H9 (cell line): ENCODE results near the gene SEMA3D. TPM values are rescaled to one million over a fixed set of nuclear protein-coding genes. Genes with fewer than 3 reads are reported as not detected.

Experiments used
- DNase-seq: peaks from one replicate; pipeline ENCODE4 v3.0.0-alpha.2; 2017
- H2AFZ ChIP-seq: one replicate; pipeline ENCODE4 v1.6.1; 2013; ENCODE audit warnings: mild to moderate bottlenecking, low read length, control low read depth, moderate library complexity
- H2AK5ac ChIP-seq: 2 replicates; pipeline ENCODE4 v1.6.1; 2013; ENCODE audit warnings: low read length, control low read depth, mixed read lengths; ENCODE audit not compliant: insufficient read length
- H2BK120ac ChIP-seq: one replicate; pipeline ENCODE4 v1.6.1; 2013; ENCODE audit warnings: low read depth, mild to moderate bottlenecking, low read length, control low read depth, inconsistent platforms; ENCODE audit not compliant: poor library complexity, severe bottlenecking
- H2BK12ac ChIP-seq: 2 replicates; pipeline ENCODE4 v1.6.1; 2013; ENCODE audit warnings: low read length, control low read depth, mixed read lengths, low read depth; ENCODE audit not compliant: insufficient read length
- H2BK15ac ChIP-seq: 2 replicates; pipeline ENCODE4 v1.6.1; 2013; ENCODE audit warnings: low read depth, low read length, control low read depth
- H2BK20ac ChIP-seq: one replicate; pipeline ENCODE4 v1.6.1; 2013; ENCODE audit warnings: low read depth, mild to moderate bottlenecking, low read length, control low read depth, inconsistent platforms; ENCODE audit not compliant: poor library complexity, severe bottlenecking
- H2BK5ac ChIP-seq: 2 replicates; pipeline ENCODE4 v1.6.1; 2013; ENCODE audit warnings: low read length, control low read depth, mixed read lengths; ENCODE audit not compliant: insufficient read length
- H3K14ac ChIP-seq: 2 replicates; pipeline ENCODE4 v1.6.1; 2013; ENCODE audit warnings: low read length, control low read depth; ENCODE audit not compliant: insufficient read depth
- H3K18ac ChIP-seq: 2 replicates; pipeline ENCODE4 v1.6.1; 2013; ENCODE audit warnings: low read depth, mild to moderate bottlenecking, mixed read lengths, low read length, control low read depth; ENCODE audit not compliant: insufficient read length
- H3K23ac ChIP-seq: 2 replicates; pipeline ENCODE4 v1.6.1; 2013; ENCODE audit warnings: low read length, control low read depth, mixed read lengths, low read depth; ENCODE audit not compliant: insufficient read length
- H3K23me2 ChIP-seq: 2 replicates; pipeline ENCODE4 v1.6.1; 2013; ENCODE audit warnings: low read depth, mild to moderate bottlenecking, mixed read lengths, low read length, control low read depth; ENCODE audit not compliant: insufficient read length, poor library complexity, severe bottlenecking
- H3K27ac ChIP-seq: 2 replicates; pipeline ENCODE4 v1.5.1; 2013; ENCODE audit warnings: low read length, control low read depth, mixed read lengths, low read depth; ENCODE audit not compliant: insufficient read length
- H3K27me3 ChIP-seq: 2 replicates; pipeline ENCODE4 v1.6.1; 2013; ENCODE audit warnings: low read length, control low read depth, inconsistent platforms; ENCODE audit not compliant: insufficient read depth
- H3K4ac ChIP-seq: 2 replicates; pipeline ENCODE4 v1.6.1; 2013; ENCODE audit warnings: low read depth, mild to moderate bottlenecking, control low read depth, inconsistent platforms, low read length, moderate library complexity
- H3K4me1 ChIP-seq: 2 replicates; pipeline ENCODE4 v1.6.1; 2013; ENCODE audit warnings: low read length, control low read depth, inconsistent platforms; ENCODE audit not compliant: insufficient read depth
- H3K4me2 ChIP-seq: 2 replicates; pipeline ENCODE4 v1.6.1; 2013; ENCODE audit warnings: low read length, control low read depth, mixed read lengths; ENCODE audit not compliant: insufficient read length, insufficient read depth
- H3K56ac ChIP-seq: 2 replicates; pipeline ENCODE4 v1.6.1; 2013; ENCODE audit warnings: low read depth, mild to moderate bottlenecking, mixed read lengths, low read length, control low read depth; ENCODE audit not compliant: insufficient read length
- H3K79me1 ChIP-seq: 2 replicates; pipeline ENCODE4 v1.6.1; 2013; ENCODE audit warnings: low read depth, mild to moderate bottlenecking, moderate library complexity, low read length, control low read depth, inconsistent platforms; ENCODE audit not compliant: insufficient read depth, poor library complexity, severe bottlenecking
- H3K79me2 ChIP-seq: 2 replicates; pipeline ENCODE4 v1.6.1; 2013; ENCODE audit warnings: low read length, control low read depth, inconsistent platforms; ENCODE audit not compliant: insufficient read depth
- H3K9ac ChIP-seq: 2 replicates; pipeline ENCODE4 v1.6.1; 2013; ENCODE audit warnings: low read length, control low read depth, mixed read lengths; ENCODE audit not compliant: insufficient read length; ENCODE audit errors: extremely low read depth
- H3K9me3 ChIP-seq: one replicate; pipeline ENCODE4 v1.6.1; 2013; ENCODE audit warnings: low read depth, low read length, inconsistent platforms; ENCODE audit not compliant: control insufficient read depth
- H3T11ph ChIP-seq: one replicate; pipeline ENCODE4 v1.6.1; 2013; ENCODE audit warnings: mild to moderate bottlenecking, low read length, control low read depth, inconsistent platforms
- H4K20me1 ChIP-seq: one replicate; pipeline ENCODE4 v1.6.1; 2013; ENCODE audit not compliant: control insufficient read depth, insufficient read length, insufficient read depth
- H4K5ac ChIP-seq: 2 replicates; pipeline ENCODE4 v1.6.1; 2013; ENCODE audit warnings: low read depth, mild to moderate bottlenecking, mixed read lengths, low read length, control low read depth; ENCODE audit not compliant: insufficient read length
- H4K8ac ChIP-seq: replicated peaks from 2 replicates; pipeline ENCODE4 v1.6.1; 2013; ENCODE audit warnings: low read length, control low read depth, mixed read lengths, low read depth; ENCODE audit not compliant: insufficient read length
- H4K91ac ChIP-seq: 2 replicates; pipeline ENCODE4 v1.6.1; 2013; ENCODE audit warnings: low read depth, mild to moderate bottlenecking, moderate library complexity, mixed read lengths, low read length, control low read depth; ENCODE audit not compliant: insufficient read length
- H3K27ac Mint-ChIP-seq, 3 experiments: 2 replicates in 2 of 3; 3 replicates in 1 of 3; pipeline ENCODE4 v1.8.0; 2020 to 2021; ENCODE audit warnings: mixed read lengths in 3 of 3, mild to moderate bottlenecking in 1 of 3, moderate library complexity in 1 of 3
- H3K27me3 Mint-ChIP-seq: 2 replicates; pipeline ENCODE4 v1.8.0; 2021; ENCODE audit warnings: low read depth, mild to moderate bottlenecking, moderate library complexity, mixed read lengths
- H3K36me3 Mint-ChIP-seq, 3 experiments: 2 replicates in 2 of 3; 3 replicates in 1 of 3; pipeline ENCODE4 v1.8.0; 2020 to 2021; ENCODE audit warnings: low read depth in 3 of 3, mixed read lengths in 3 of 3; ENCODE audit not compliant: insufficient read depth in 1 of 3
- H3K4me1 Mint-ChIP-seq, 2 experiments: 2 replicates each; pipeline ENCODE4 v1.8.0; 2020; ENCODE audit warnings: mixed read lengths in 2 of 2
- H3K4me3 Mint-ChIP-seq, 2 experiments: 2 replicates in 1 of 2; 3 replicates in 1 of 2; pipeline ENCODE4 v1.8.0; 2020 to 2021; ENCODE audit warnings: mild to moderate bottlenecking in 2 of 2, mixed read lengths in 2 of 2, moderate library complexity in 1 of 2
- H3K9me3 Mint-ChIP-seq, 2 experiments: 2 replicates in 1 of 2; 3 replicates in 1 of 2; pipeline ENCODE4 v1.8.0; 2020; ENCODE audit warnings: mild to moderate bottlenecking in 2 of 2, mixed read lengths in 2 of 2, moderate library complexity in 1 of 2
- WGBS: extraction: QIAGEN DNeasy Blood & Tissue Kit; methylation state at CpG from one replicate; pipeline ENCODE4 v1.1.7; 2013; ENCODE audit warnings: missing lambda C conversion rate, low lambda C conversion rate, mixed read lengths; ENCODE audit not compliant: insufficient read length; ENCODE audit errors: extremely low coverage; 5-methylcytosine and 5-hydroxymethylcytosine counted together
- total RNA-seq: library from RNA; stranded (reverse); gene quantifications from 2 replicates; pipeline ENCODE4 v1.2.1, GENCODE V29; 2021
- TF ChIP-seq, protein P1 (sequence below): fragments of 200-600 bp; sonication (generic); conservative IDR thresholded peaks from 3 replicates; pipeline ENCODE4 v1.8.0; 2021; ENCODE audit warnings: antibody characterized with exemption, mild to moderate bottlenecking

The SEMA3D gene
- total RNA-seq, 1 experiment from 2014 or later = 5.4 TPM

GRCh38 chr7:85159003-85159402 lies 27.9 kb downstream of the SEMA3D start:
- no peak overlapping the region for H2BK120ac ChIP-seq
- no peak overlapping the region for H2BK5ac ChIP-seq
- no peak overlapping the region for H3K4ac ChIP-seq
- H3K9ac ChIP-seq = no peak overlapping the region
- no peak overlapping the region for H4K8ac ChIP-seq
- no peak overlapping the region for H3K14ac ChIP-seq
- H3K9me3 ChIP-seq = peaks cover 7% of the 10 kb centered on the region
- H3K56ac ChIP-seq = no peak overlapping the region
- H3K4me1 Mint-ChIP-seq = peaks cover 14 to 15% of the 10 kb centered on the region in 2 experiments
- H3K4me2 ChIP-seq = no peak overlapping the region
- TF ChIP-seq, protein P1, sequence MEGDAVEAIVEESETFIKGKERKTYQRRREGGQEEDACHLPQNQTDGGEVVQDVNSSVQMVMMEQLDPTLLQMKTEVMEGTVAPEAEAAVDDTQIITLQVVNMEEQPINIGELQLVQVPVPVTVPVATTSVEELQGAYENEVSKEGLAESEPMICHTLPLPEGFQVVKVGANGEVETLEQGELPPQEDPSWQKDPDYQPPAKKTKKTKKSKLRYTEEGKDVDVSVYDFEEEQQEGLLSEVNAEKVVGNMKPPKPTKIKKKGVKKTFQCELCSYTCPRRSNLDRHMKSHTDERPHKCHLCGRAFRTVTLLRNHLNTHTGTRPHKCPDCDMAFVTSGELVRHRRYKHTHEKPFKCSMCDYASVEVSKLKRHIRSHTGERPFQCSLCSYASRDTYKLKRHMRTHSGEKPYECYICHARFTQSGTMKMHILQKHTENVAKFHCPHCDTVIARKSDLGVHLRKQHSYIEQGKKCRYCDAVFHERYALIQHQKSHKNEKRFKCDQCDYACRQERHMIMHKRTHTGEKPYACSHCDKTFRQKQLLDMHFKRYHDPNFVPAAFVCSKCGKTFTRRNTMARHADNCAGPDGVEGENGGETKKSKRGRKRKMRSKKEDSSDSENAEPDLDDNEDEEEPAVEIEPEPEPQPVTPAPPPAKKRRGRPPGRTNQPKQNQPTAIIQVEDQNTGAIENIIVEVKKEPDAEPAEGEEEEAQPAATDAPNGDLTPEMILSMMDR = no peak
- no peak overlapping the region for H3K23ac ChIP-seq
- H3K27me3 Mint-ChIP-seq = no peaks in the 10 kb centered on the region
- no peaks in the 10 kb centered on the region for H3K27me3 ChIP-seq
- H4K20me1 ChIP-seq = no peaks in the 10 kb centered on the region
- peaks cover 8 to 18% (median 11%) of the 10 kb centered on the region in 3 experiments for H3K36me3 Mint-ChIP-seq
- H2AK5ac ChIP-seq = no peak overlapping the region
- H3K79me1 ChIP-seq = no peaks in the 10 kb centered on the region
- peak overlapping the region in 1 of 3 experiments; percentile 68; a peak in 1 of 7 replicates for H3K27ac Mint-ChIP-seq
- no peak overlapping the region for H4K91ac ChIP-seq
- no peak overlapping the region for H3T11ph ChIP-seq
- no peak overlapping the region for H2AFZ ChIP-seq
- no peaks in the 10 kb centered on the region for H3K23me2 ChIP-seq
- no peaks in the 10 kb centered on the region for H3K79me2 ChIP-seq
- H3K9me3 Mint-ChIP-seq = peaks cover 12 to 15% of the 10 kb centered on the region in 2 experiments
- no peak overlapping the region for H3K4me3 Mint-ChIP-seq
- H2BK20ac ChIP-seq = no peak overlapping the region
- H3K4me1 ChIP-seq = no peaks in the 10 kb centered on the region
- no peak overlapping the region for H3K27ac ChIP-seq
- no peak overlapping the region for H2BK12ac ChIP-seq
- no CpG with 5 or more reads among the region's 1 CpG for WGBS
- DNase-seq = no peak
- H2BK15ac ChIP-seq = no peak overlapping the region
- H3K18ac ChIP-seq = no peak overlapping the region
- no peak overlapping the region for H4K5ac ChIP-seq
